CD4-positive, alpha-beta T cell treated with Interleukin-10 for 1 hour (primary cell): Measurements from ENCODE around the gene APC2.

Experiments
- DNase-seq: peaks from one replicate; pipeline ENCODE4 v3.0.0-alpha.2; 2020

Gene APC2

GRCh38 chr19:1447504-1447903, 2.4 kb upstream of the APC2 start:
- DNase-seq = no peak

DNA sequence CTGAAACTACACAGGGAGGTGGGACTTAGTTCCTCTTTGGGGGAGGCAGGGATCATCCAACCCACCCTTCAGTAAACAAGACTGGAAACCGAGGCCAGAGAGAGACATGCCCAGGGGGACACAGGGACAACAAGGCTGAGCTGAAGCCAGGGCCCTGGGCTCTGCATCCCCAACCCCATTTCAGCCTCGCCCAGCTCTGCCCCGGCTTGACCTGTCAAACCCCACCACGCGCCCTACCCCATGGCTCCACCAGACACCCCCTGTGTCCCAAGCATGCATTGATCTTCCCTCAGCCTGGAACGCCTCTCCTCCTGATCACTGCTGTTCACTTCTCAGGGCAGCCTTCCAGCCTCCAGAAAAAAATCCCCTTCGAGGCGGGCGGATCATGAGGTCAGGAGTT, 2.0 kb upstream of the APC2 start:
- no peak for DNase-seq

DNA sequence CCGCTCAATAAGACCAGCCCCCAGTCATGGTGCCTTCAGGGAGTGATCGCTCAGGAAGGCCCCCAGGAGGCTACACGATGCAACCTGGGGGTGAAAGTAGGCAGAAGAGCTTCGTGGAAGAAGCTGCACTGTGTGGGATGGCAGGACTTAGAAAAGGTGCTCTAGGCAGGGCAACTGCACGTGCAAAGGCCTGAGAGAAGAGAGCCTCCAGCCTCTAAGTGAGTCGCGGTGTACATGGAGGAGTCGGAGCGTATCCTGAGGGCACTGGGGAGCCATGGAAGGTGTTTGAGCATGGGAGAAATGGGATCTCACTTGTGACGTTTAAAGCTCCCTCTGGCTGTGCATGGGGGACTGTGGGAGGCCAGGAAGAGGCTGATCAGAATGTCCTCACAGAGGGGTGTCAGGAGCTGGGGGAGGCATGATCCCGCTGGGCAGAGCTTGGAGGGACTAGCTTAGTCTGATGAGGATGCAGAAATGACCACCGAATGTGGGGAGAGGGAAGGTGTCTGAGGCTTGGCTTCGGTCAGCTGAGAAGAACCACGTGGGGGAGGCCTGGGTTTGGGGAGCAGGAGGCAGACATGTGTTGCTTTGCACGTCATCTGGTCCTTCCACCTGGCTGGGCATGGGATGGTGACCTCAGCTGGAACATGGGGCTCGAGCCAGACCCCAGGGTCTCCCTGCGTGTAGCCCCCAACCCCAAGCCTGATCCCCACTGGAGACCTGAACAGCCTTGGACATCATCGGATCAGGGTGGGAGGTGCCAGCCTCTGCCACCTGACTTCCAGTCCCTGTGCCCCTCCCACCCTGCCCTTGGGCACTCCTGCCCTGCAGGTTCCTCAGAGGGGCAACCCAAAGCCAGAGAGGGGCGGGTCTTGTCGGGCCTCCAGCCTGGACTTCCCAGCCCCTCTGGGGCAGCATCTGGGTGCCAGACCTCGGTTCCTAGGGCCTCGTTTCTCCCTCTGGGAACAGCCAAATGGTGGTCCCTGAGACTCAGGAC, 1.1 kb downstream of the APC2 start:
- no peak for DNase-seq

GRCh38 chr19:1451916-1452801, 2.2 kb downstream of the APC2 start:
- DNase-seq = no peak

- DNase-seq = no peak
These were observed 3.0 kb downstream of the APC2 start for GRCh38 chr19:1452802-1453524.

- DNase-seq = peak; percentile 30
These were observed 3.8 kb downstream of the APC2 start for GRCh38 chr19:1453525-1454364.

- no peak for DNase-seq
These were observed 5.0 kb downstream of the APC2 start for GRCh38 chr19:1455002-1455335.

DNA sequence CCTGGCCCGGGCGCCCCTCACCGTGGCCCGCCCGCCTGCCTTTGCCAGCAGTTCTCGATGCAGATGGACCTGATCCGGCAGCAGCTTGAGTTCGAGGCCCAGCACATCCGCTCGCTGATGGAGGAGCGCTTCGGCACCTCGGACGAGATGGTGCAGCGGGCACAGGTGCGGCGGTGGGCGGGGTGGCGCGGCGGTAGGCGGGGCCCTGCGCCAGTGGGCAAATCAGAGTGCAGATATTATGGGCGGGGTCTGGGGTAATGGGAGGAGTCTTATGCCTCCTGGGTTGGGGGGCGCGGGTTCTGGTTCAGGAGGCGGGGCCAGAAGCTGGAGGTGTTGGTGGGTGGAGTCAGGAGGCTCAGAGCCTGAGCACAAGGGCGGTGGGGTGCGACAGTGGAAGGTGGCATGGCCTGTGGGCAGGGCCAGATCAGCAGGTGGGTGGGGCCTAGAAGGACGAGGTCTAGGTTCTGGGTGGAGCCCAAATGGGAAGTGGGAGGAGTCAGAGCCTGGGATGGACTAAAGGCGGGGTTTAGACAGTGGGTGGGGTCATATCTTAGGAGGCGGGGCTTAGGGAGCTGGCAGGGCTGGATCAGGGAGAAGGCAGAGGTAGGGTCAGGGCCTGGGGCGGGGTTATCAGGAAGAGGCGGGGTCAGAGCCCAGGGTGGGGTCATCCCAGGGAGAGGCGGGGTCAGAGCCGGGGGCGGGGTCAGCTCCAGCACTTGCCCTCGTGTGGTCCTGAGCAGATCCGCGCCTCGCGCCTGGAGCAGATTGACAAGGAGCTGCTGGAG, 5.6 kb downstream of the APC2 start:
- DNase-seq = peak; percentile 69

DNA sequence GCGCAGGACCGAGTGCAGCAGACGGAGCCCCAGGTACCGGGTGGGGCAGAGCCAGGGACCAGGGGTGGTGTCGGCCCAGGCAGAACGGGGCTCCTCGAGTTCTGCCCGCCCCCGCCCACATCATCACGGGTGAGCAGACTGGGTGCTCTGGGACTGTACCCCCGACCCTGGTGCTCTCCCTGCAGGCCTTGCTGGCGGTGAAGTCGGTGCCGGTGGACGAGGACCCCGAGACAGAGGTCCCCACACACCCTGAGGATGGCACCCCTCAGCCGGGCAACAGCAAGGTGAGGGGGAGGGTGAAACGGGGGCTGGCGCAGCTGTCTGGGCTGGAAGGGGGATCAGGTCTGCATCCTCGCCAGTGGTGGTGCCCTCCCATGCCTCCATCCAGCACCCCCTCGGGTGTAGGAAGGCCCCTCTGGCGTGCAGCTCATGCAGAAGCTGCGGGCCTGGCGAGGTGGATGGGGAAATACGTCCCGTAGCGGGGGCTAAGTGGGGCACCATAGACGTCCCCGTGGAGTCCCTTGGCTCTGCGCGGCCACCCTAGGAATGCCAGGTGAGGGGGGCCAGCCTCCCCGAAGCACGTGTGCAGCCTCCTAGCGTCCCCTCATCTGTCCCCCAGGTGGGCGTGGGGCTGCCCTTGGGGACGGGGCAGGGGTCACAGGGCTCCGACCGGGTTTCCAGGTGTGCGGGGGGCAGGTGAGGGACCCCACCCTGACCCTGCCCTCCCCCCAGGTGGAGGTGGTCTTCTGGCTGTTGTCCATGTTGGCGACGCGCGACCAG, 6.4 kb downstream of the APC2 start:
- no peak for DNase-seq

DNA sequence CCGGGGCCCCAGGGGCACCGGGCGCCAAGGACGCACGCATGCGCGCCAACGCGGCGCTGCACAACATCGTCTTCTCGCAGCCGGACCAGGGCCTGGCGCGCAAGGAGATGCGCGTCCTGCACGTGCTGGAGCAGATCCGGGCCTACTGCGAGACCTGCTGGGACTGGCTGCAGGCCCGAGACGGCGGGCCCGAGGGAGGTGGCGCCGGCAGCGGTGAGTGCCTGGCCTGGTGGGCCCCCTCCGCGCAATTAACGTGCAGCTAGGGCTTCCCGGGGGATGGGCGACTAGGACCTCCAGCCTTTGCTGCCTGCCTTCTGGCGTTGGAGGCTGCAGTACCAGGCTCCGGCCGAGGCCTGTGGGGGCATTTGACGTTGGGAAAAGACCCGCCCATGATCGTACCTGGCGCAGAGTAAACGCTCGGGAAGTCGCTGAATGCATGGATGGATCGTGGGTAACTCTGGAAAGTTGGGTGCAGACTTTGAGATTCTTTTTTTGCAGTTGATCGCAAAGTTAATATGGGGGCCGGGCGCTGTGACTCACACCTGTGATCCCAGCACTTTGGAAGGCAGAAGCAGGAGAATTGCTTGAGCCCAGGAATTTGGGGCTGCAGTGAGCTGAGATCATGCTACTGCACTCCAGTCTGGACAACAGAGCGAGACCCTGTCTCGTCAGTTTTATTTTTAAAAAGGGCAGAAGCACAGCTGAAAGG, 7.3 kb downstream of the APC2 start:
- no peak for DNase-seq

DNA sequence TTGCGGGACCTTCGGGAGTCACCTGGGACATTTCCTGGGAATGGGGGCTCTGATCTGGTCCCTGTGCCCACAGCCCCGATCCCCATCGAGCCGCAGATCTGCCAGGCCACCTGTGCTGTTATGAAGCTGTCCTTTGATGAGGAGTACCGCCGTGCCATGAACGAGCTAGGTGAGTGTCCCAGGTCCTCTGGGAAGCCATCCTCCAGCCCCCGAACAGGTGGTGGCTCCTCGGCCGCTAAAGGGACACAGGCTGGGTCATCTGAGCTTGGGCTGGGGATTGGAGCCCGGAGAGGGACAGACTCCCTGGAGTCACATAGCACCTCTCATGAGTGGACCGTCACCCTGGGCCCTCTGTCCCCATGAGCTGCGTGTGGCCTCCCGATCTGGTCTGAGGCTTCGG, 8.0 kb downstream of the APC2 start:
- DNase-seq = no peak

DNA sequence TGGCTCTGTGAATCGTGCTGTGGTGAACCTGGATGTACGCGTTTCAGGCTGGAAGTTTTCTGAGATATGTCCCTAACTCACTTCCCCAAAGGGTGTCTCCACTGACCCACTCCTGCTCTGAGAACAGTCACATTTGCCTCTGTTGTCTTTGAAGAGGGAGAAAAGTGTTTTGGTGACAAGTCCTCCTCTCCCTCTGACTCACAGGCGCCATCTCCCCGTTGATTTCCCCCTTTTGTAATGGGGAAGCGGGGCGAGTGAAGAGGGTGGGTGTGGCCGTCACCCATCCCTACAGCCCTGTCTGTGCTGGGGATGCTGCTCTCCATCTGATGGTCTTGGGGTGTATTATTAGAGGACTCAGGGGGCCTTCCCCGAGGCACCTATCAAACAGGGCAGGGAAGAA, 9.6 kb downstream of the APC2 start:
- DNase-seq = no peak

- DNase-seq = no peak
These were observed 10.4 kb downstream of the APC2 start for GRCh38 chr19:1460033-1460995.

GRCh38 chr19:1461862-1462261, 11.9 kb downstream of the APC2 start:
- DNase-seq = no peak

DNA sequence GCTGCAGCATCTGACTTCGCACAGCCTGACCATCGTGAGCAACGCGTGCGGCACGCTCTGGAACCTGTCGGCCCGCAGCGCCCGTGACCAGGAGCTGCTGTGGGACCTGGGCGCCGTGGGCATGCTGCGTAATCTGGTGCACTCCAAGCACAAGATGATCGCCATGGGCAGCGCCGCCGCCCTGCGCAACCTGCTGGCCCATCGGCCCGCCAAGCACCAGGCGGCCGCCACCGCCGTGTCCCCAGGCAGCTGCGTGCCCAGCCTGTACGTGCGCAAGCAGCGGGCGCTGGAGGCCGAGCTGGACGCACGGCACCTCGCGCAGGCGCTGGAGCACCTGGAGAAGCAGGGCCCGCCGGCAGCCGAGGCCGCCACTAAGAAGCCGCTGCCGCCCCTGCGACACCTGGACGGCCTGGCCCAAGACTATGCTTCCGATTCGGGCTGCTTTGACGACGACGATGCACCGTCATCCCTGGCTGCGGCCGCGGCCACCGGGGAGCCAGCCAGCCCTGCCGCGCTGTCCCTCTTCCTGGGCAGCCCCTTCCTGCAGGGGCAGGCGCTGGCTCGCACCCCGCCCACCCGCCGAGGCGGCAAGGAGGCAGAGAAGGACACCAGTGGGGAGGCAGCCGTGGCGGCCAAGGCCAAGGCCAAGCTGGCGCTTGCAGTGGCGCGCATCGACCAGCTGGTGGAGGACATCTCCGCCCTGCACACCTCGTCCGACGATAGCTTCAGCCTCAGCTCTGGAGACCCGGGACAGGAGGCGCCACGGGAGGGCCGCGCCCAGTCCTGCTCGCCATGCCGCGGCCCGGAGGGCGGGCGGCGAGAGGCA, 15.5 kb downstream of the APC2 start:
- peak; percentile 40 for DNase-seq

DNA sequence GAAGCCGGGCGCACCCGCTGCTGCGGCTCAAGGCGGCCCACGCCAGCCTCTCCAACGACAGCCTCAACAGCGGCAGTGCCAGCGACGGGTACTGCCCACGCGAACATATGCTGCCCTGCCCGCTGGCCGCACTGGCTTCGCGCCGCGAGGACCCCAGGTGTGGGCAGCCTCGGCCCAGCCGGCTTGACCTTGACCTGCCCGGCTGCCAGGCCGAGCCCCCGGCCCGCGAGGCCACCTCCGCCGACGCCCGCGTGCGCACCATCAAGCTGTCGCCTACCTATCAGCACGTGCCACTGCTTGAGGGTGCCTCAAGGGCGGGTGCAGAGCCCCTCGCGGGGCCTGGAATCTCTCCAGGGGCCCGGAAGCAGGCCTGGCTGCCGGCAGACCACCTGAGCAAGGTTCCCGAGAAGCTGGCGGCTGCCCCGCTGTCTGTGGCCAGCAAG, 16.1 kb downstream of the APC2 start:
- no peak for DNase-seq

DNA sequence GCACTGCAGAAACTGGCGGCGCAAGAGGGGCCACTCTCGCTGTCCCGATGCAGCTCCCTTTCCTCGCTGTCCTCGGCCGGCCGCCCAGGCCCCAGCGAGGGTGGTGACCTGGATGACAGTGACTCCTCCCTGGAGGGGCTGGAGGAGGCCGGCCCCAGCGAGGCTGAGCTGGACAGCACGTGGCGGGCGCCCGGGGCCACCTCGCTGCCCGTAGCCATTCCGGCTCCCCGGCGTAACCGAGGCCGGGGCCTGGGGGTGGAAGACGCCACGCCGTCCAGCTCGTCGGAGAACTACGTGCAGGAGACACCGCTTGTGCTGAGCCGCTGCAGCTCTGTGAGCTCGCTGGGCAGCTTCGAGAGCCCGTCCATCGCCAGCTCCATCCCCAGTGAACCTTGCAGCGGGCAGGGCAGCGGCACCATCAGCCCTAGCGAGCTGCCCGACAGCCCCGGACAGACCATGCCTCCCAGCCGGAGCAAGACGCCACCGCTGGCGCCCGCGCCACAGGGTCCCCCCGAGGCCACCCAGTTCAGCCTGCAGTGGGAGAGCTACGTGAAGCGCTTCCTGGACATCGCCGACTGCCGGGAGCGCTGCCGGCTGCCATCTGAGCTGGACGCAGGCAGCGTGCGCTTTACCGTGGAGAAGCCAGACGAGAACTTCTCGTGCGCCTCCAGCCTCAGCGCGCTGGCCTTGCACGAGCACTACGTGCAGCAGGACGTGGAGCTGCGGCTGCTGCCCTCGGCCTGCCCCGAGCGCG, 16.7 kb downstream of the APC2 start:
- no peak for DNase-seq
